ENCODE measurements around the gene KRTAP4-9. TPM values are rescaled to one million over a fixed set of nuclear protein-coding genes. Genes with fewer than 3 reads are reported as not detected.
"Not testable (repeated sequence)": the region's sequence is repeated elsewhere in the genome, so short reads cannot be mapped to it uniquely, and the experiment has no call there.

KRTAP4-9 gene
- total and polyA plus RNA-seq, 8 donors = not detected

GRCh38 chr17:41126412-41126811 is 21.2 kb downstream of the KRTAP4-9 start:
- intact Hi-C loops (cut with DNase I; ENCODE audit: low total_unique reads) = no loop called here
- no peak overlapping the region for H3K27ac ChIP-seq

GRCh38 chr17:41127371-41127770 is 22.2 kb downstream of the KRTAP4-9 start:
- Histone ChIP-seq H3K4me3 (no peak overlapping the region), H3K4me1 (no peaks in the 10 kb centered on the region), H3K27ac (no peak overlapping the region), H3K27me3 (peaks cover 0 to 8% (median 6%) of the 10 kb centered on the region in 3 donors), H3K9me3 (no peaks in the 10 kb centered on the region), H3K36me3 (no peaks in the 10 kb centered on the region)
- DNase-seq = no peak
- 28 to 56% (median 41%) methylated on average over 1 of the region's 1 CpG for WGBS, 5 donors
- TF ChIP-seq EP300 (IDR thresholded peaks at IDR 0.05) = no peak
- TF ChIP-seq, protein P1, sequence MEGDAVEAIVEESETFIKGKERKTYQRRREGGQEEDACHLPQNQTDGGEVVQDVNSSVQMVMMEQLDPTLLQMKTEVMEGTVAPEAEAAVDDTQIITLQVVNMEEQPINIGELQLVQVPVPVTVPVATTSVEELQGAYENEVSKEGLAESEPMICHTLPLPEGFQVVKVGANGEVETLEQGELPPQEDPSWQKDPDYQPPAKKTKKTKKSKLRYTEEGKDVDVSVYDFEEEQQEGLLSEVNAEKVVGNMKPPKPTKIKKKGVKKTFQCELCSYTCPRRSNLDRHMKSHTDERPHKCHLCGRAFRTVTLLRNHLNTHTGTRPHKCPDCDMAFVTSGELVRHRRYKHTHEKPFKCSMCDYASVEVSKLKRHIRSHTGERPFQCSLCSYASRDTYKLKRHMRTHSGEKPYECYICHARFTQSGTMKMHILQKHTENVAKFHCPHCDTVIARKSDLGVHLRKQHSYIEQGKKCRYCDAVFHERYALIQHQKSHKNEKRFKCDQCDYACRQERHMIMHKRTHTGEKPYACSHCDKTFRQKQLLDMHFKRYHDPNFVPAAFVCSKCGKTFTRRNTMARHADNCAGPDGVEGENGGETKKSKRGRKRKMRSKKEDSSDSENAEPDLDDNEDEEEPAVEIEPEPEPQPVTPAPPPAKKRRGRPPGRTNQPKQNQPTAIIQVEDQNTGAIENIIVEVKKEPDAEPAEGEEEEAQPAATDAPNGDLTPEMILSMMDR (IDR thresholded peaks at IDR 0.05) = no peak
- TF ChIP-seq POLR2A (IDR thresholded peaks at IDR 0.05) = no peak
- TF ChIP-seq POLR2AphosphoS5 (IDR thresholded peaks at IDR 0.05) = no peak
- intact Hi-C loops (cut with DNase I; ENCODE audit: low total_unique reads) = no loop called here

More at GRCh38 chr17:41126412-41126811, 21.2 kb downstream of the KRTAP4-9 start:
- H3K27me3 ChIP-seq = peaks cover 0 to 8% (median 6%) of the 10 kb centered on the region in 3 donors
- no peaks in the 10 kb centered on the region for H3K36me3 ChIP-seq
- DNase-seq = no peak
- H3K9me3 ChIP-seq = no peaks in the 10 kb centered on the region
- TF ChIP-seq, protein P1 (IDR thresholded peaks at IDR 0.05) = no peak
- TF ChIP-seq POLR2A (IDR thresholded peaks at IDR 0.05) (no peak), POLR2AphosphoS5 (IDR thresholded peaks at IDR 0.05) (no peak), EP300 (IDR thresholded peaks at IDR 0.05) (no peak)
- 78 to 86% (median 86%) methylated on average over 3 of the region's 3 CpGs for WGBS, 5 donors
- H3K4me1 ChIP-seq = no peaks in the 10 kb centered on the region
- H3K4me3 ChIP-seq = no peak overlapping the region

DNA sequence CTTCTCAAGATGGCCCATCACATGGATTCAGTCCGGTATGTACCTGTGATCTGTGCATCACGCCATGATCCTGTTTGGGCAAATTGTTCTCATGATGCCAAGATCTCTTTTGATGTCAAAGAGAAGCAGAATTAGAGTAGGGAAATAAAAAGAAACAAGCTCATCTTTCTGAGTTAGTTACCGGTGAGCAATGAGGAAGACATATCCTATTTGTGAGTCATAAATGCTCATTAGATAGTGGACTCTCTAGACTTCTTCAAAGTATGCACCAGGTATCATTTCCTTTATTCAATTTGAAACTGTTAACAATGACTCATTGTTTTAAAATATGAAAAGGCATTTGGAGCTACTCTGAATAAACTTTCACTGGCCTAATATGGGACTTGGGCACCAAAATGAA is 26.8 kb downstream of the KRTAP4-9 start:
- Histone ChIP-seq H3K27me3 (no peaks in the 10 kb centered on the region), H3K27ac (no peak overlapping the region), H3K36me3 (no peaks in the 10 kb centered on the region), H3K4me1 (no peaks in the 10 kb centered on the region), H3K4me3 (no peak overlapping the region), H3K9me3 (no peaks in the 10 kb centered on the region)
- no peak for TF ChIP-seq POLR2A (IDR thresholded peaks at IDR 0.05)
- TF ChIP-seq, protein P1 (IDR thresholded peaks at IDR 0.05) = no peak
- TF ChIP-seq EP300 (IDR thresholded peaks at IDR 0.05) = no peak
- TF ChIP-seq POLR2AphosphoS5 (IDR thresholded peaks at IDR 0.05) = no peak
- DNase-seq = no peak
- intact Hi-C loops (cut with DNase I; ENCODE audit: low total_unique reads) = no loop called here
- WGBS, 5 donors = 79 to 87% (median 81%) methylated on average over 3 of the region's 3 CpGs

DNA sequence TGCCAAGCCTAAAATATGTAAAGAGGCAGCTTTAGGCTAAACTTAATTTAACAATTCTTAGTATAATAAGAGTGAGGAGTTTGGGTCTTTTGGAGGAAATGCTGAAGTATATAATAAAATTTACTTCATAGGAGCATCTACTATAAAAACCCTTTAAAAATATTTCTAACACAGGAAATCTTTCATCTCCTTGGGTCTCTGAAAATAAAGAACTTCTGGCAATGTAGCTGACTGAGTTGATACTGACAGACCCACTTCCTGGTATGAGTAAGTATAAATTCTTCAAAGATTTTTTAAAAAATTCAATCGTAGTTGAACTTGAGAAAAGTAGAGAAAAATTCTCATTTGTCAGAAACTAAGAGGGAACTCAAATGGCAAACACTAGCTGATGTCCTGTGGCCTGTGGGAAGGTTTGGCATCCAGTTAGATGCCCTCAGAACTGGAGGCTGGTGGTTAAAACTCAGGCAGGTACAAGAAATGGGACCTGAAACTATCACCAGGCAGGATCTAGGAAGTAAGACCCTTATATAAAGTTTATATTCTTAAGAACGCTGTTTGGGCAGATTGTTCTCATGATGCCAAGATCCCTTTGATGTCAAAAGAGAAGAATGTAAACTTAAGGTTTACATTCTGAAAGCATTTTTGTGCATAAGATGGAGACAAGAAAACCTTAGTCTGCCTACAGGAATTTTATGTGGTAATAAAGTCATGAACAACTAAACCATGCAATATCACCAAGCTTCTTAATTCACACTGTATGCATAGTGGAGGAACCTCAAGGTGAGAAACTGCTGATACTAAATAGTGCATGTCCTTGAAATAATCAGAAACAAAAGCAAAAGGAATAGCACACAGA is 28.9 kb downstream of the KRTAP4-9 start:
- H3K36me3 ChIP-seq = no peaks in the 10 kb centered on the region
- DNase-seq = no peak
- intact Hi-C loops (cut with DNase I; ENCODE audit: low total_unique reads) = no loop called here
- peaks cover 0 to 5% (median 0%) of the 10 kb centered on the region in 4 donors for H3K9me3 ChIP-seq
- H3K4me3 ChIP-seq = no peak overlapping the region
- H3K27ac ChIP-seq = no peak overlapping the region
- WGBS, 5 donors = 59 to 76% (median 65%) methylated on average over 2 of the region's 2 CpGs
- TF ChIP-seq EP300 (IDR thresholded peaks at IDR 0.05) (no peak), POLR2A (IDR thresholded peaks at IDR 0.05) (no peak), POLR2AphosphoS5 (IDR thresholded peaks at IDR 0.05) (no peak)
- TF ChIP-seq, protein P1 (IDR thresholded peaks at IDR 0.05) = no peak
- no peaks in the 10 kb centered on the region for H3K27me3 ChIP-seq
- no peaks in the 10 kb centered on the region for H3K4me1 ChIP-seq

GRCh38 chr17:41139865-41140264 is 34.7 kb downstream of the KRTAP4-9 start:
- DNase-seq; H3K27me3 ChIP-seq; H3K4me3 ChIP-seq; H3K36me3 ChIP-seq; H3K4me1 ChIP-seq; intact Hi-C loops (cut with DNase I; ENCODE audit: low total_unique reads); H3K27ac ChIP-seq: not testable (repeated sequence)
- peaks cover 0 to 41% (median 31%) of the 10 kb centered on the region in 4 donors for H3K9me3 ChIP-seq
- WGBS, 5 donors = 83 to 89% (median 86%) methylated on average over 12 of the region's 12 CpGs
